B cell (primary cell): ENCODE data around the gene SIDT2. TPM values are rescaled to one million over a fixed set of nuclear protein-coding genes. Genes with fewer than 3 reads are reported as not detected.

Experiments
- ATAC-seq: fragments of 200-7000 bp; cut with Tn5 transposase; one replicate; pipeline ENCODE4 v1.10.0; 2021; ENCODE audit warnings: low read depth, mild to moderate bottlenecking, moderate number of reproducible peaks, moderate library complexity
- CTCF ChIA-PET: fragments of 350-600 bp; sonication (Branson Sonifier 250); formaldehyde crosslinking; loops from one replicate; lab custom pipeline; 2021; ENCODE audit warnings: antibody characterized with exemption, inconsistent platforms; lab: Charles Lee
- POLR2A ChIA-PET: fragments of 350-600 bp; sonication (Branson Sonifier 250); formaldehyde crosslinking; loops from one replicate; lab custom pipeline; 2021; ENCODE audit warnings: antibody characterized with exemption; lab: Charles Lee
- DNase-seq: peaks from one replicate; pipeline ENCODE4 v3.0.0; 2013
- H2AFZ ChIP-seq: 2 replicates; pipeline ENCODE4 v1.6.1; 2012; ENCODE audit warnings: mild to moderate bottlenecking, low read depth, low read length; ENCODE audit not compliant: insufficient read depth, poor library complexity, severe bottlenecking
- H3K27ac ChIP-seq, 2 donors: 1 replicate in 1 of 2; 2 replicates in 1 of 2; pipeline ENCODE4 v1.5.1; 2012 to 2013; ENCODE audit warnings: low read length in 2 of 2, mild to moderate bottlenecking in 2 of 2, moderate library complexity in 1 of 2
- H3K27me3 ChIP-seq, 4 experiments: fragments of 200-600 bp in 1 of 4; sonication (generic) in 1 of 4; replicated peaks in 1 of 4; 1 replicate in 2 of 4; 2 replicates in 2 of 4; pipeline versions ENCODE4 v1.6.1 to v1.7.0; 2013 to 2016; ENCODE audit warnings: low read length in 3 of 4, mild to moderate bottlenecking in 2 of 4, mixed read lengths in 1 of 4, moderate library complexity in 1 of 4; ENCODE audit not compliant: insufficient read depth in 4 of 4, control insufficient read depth in 3 of 4; ENCODE audit errors: control extremely low read depth in 1 of 4
- H3K36me3 ChIP-seq, 2 experiments: replicated peaks in 1 of 2; 1 replicate in 1 of 2; 2 replicates in 1 of 2; pipeline versions ENCODE4 v1.6.1 to v1.7.1; 2013; ENCODE audit warnings: low read length in 1 of 2; ENCODE audit not compliant: insufficient read depth in 2 of 2, control insufficient read depth in 1 of 2; ENCODE audit errors: control extremely low read depth in 1 of 2, extremely low read depth in 1 of 2
- H3K4me1 ChIP-seq, 2 donors: fragments of 200-600 bp in 1 of 2; sonication (generic) in 1 of 2; 1 replicate in 1 of 2; 2 replicates in 1 of 2; pipeline versions ENCODE4 v1.5.1 to v1.6.1; 2013 to 2017; ENCODE audit warnings: low read length in 2 of 2; ENCODE audit not compliant: control insufficient read depth in 2 of 2, insufficient read depth in 2 of 2
- H3K4me2 ChIP-seq: replicated peaks from 2 replicates; pipeline ENCODE3; 2012; ENCODE audit warnings: mild to moderate bottlenecking, low read depth, low read length; ENCODE audit not compliant: poor library complexity, severe bottlenecking
- H3K4me3 ChIP-seq, 5 experiments: fragments of 200-600 bp in 1 of 5; sonication (generic) in 1 of 5; 1 replicate in 3 of 5; 2 replicates in 2 of 5; pipeline versions ENCODE4 v1.5.1 to v1.7.0; 2011 to 2016; ENCODE audit warnings: low read length in 4 of 5, mild to moderate bottlenecking in 4 of 5, low read depth in 2 of 5, control low read depth in 1 of 5, moderate library complexity in 1 of 5; ENCODE audit not compliant: insufficient read depth in 1 of 5; ENCODE audit errors: control extremely low read depth in 1 of 5, extremely low read depth in 1 of 5
- H3K79me2 ChIP-seq: fragments of 200-600 bp; sonication (generic); one replicate; pipeline ENCODE4 v1.6.0; 2016; ENCODE audit warnings: low read length; ENCODE audit not compliant: control insufficient read depth, insufficient read depth
- H3K9ac ChIP-seq: fragments of 200-600 bp; sonication (generic); 2 replicates; pipeline ENCODE4 v1.6.1; 2017; ENCODE audit warnings: mild to moderate bottlenecking, low read length, moderate library complexity
- H3K9me3 ChIP-seq, 3 donors: one replicate each; pipeline versions ENCODE4 v1.6.1 to v1.7.1; 2013; ENCODE audit warnings: low read length in 2 of 3; ENCODE audit not compliant: control insufficient read depth in 2 of 3, insufficient read depth in 1 of 3; ENCODE audit errors: control extremely low read depth in 1 of 3
- H4K20me1 ChIP-seq: 2 replicates; pipeline ENCODE4 v1.6.0; 2012; ENCODE audit warnings: mild to moderate bottlenecking, low read length; ENCODE audit not compliant: insufficient read depth, control insufficient read depth, poor library complexity, severe bottlenecking
- H3K27ac Mint-ChIP-seq: one replicate; pipeline ENCODE4 v1.8.0; 2021; ENCODE audit warnings: mixed read lengths
- H3K27me3 Mint-ChIP-seq: one replicate; pipeline ENCODE4 v1.8.0; 2021; ENCODE audit warnings: mixed read lengths
- H3K4me1 Mint-ChIP-seq: one replicate; pipeline ENCODE4 v1.8.0; 2021; ENCODE audit warnings: mixed read lengths
- H3K4me3 Mint-ChIP-seq: one replicate; pipeline ENCODE4 v1.8.0; 2021; ENCODE audit warnings: mixed read lengths
- H3K9me3 Mint-ChIP-seq: one replicate; pipeline ENCODE4 v1.8.0; 2022; ENCODE audit warnings: mixed read lengths; ENCODE audit not compliant: insufficient read depth
- EZH2 ChIP-seq: IDR thresholded peaks from 2 replicates; pipeline ENCODE4 v1.6.1; 2012; ENCODE audit warnings: borderline replicate concordance, low read depth, mild to moderate bottlenecking, moderate library complexity, low read length; ENCODE audit not compliant: insufficient read depth, poor library complexity, severe bottlenecking
- WGBS: methylation state at CpG from one replicate; pipeline ENCODE4 v1.1.5; 2013; ENCODE audit warnings: missing lambda C conversion rate; ENCODE audit not compliant: insufficient coverage; 5-methylcytosine and 5-hydroxymethylcytosine counted together
- intact Hi-C: fragments of 100-400 bp; cut with micrococcal nuclease; formaldehyde crosslinking; loops from one replicate; pipeline ENCODE4 v1.10.0; 2022
- polyA plus RNA-seq: library from polyadenylated mRNA; depleted of rRNA; stranded (reverse); fragments of >200 nt; gene quantifications from 2 replicates; pipeline ENCODE4 v1.2.3, GENCODE V29; 2012
- total RNA-seq, 2 donors: library from RNA; stranded (reverse); fragments of 120-200 nt in 1 of 2; gene quantifications; 1 replicate in 1 of 2; 2 replicates in 1 of 2; pipeline versions ENCODE4 v1.2.3 to v1.2.4, GENCODE V29; 2013 to 2022
- TF ChIP-seq, protein P1 (sequence below): fragments of 200-600 bp; IDR thresholded peaks from one replicate; pipeline ENCODE4 v1.8.0; 2022; ENCODE audit warnings: antibody characterized with exemption, mild to moderate bottlenecking

SIDT2 gene
- total and polyA plus RNA-seq, 2 donors (not counting 1 experiment from before 2014, with no cell fraction given), result 78.9 to 241 TPM

DNA sequence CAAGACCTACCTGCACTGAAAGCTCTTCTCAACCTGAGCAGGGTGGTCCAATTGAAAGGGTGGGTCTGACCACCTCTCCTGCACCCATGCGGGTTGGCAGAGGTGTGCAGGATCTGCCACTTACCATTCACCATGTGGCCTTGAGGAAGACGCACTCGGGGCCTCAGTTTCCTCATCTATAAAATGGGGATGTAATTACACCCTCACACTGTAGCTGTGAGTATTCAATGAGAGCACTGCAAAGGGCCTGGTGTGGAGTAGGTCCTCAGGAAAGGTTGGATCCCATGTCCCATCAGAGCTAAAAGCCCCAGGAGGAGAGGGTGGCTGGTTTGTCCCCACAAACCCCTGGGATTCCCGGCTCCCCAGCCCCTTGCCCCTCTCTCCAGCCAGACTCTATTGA lies 20.1 kb downstream of the SIDT2 start:
- no peak for DNase-seq
- Mint-ChIP-seq H3K27me3 (no peaks in the 10 kb centered on the region), H3K27ac (no peak overlapping the region), H3K4me1 (peaks cover 33% of the 10 kb centered on the region), H3K9me3 (no peaks in the 10 kb centered on the region), H3K4me3 (no peak overlapping the region)
- Histone ChIP-seq H3K4me3 (no peak overlapping the region), H3K4me1 (peaks cover 15 to 36% of the 10 kb centered on the region in 2 donors), H4K20me1 (peaks cover 11% of the 10 kb centered on the region), H3K9me3 (no peaks in the 10 kb centered on the region), H3K36me3 (peaks cover 0 to 65% of the 10 kb centered on the region in 2 experiments), H3K27me3 (no peaks in the 10 kb centered on the region), H2AFZ (no peak overlapping the region), H3K9ac (no peak overlapping the region), H3K27ac (no peak overlapping the region), H3K79me2 (no peaks in the 10 kb centered on the region), H3K4me2 (peak overlapping the region; percentile 19)
- intact Hi-C loops, result no loop called here
- CTCF ChIA-PET, result interaction anchor here (3.6 kb wide), 1 partner anchor 17 kb away, joined by 26 read pairs; no protein-coding TSS in a partner anchor
- TF ChIP-seq, protein P1, sequence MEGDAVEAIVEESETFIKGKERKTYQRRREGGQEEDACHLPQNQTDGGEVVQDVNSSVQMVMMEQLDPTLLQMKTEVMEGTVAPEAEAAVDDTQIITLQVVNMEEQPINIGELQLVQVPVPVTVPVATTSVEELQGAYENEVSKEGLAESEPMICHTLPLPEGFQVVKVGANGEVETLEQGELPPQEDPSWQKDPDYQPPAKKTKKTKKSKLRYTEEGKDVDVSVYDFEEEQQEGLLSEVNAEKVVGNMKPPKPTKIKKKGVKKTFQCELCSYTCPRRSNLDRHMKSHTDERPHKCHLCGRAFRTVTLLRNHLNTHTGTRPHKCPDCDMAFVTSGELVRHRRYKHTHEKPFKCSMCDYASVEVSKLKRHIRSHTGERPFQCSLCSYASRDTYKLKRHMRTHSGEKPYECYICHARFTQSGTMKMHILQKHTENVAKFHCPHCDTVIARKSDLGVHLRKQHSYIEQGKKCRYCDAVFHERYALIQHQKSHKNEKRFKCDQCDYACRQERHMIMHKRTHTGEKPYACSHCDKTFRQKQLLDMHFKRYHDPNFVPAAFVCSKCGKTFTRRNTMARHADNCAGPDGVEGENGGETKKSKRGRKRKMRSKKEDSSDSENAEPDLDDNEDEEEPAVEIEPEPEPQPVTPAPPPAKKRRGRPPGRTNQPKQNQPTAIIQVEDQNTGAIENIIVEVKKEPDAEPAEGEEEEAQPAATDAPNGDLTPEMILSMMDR, result no peak
- TF ChIP-seq EZH2, result no peak
- 33% methylated on average over 1 of the region's 4 CpGs for WGBS
- no peak for ATAC-seq
- POLR2A ChIA-PET, result no interaction called here

DNA sequence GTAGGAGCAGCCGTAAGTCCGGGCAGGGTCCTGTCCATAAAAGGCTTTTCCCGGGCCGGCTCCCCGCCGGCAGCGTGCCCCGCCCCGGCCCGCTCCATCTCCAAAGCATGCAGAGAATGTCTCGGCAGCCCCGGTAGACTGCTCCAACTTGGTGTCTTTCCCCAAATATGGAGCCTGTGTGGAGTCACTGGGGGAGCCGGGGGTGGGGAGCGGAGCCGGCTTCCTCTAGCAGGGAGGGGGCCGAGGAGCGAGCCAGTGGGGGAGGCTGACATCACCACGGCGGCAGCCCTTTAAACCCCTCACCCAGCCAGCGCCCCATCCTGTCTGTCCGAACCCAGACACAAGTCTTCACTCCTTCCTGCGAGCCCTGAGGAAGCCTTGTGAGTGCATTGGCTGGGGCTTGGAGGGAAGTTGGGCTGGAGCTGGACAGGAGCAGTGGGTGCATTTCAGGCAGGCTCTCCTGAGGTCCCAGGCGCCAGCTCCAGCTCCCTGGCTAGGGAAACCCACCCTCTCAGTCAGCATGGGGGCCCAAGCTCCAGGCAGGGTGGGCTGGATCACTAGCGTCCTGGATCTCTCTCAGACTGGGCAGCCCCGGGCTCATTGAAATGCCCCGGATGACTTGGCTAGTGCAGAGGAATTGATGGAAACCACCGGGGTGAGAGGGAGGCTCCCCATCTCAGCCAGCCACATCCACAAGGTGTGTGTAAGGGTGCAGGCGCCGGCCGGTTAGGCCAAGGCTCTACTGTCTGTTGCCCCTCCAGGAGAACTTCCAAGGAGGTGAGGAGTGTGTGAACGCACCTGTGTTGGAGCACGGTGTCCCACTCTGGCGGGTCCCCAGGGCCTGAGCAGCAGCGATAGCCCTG lies 20.7 kb downstream of the SIDT2 start, which contains the start of gene TAGLN:
TAGLN (plus strand) TSS at position 318 of the 863 bp plus-strand sequence. CDS start 3,644 bp downstream, outside the sequence.
- Histone ChIP-seq H3K4me2 (peak within 1 kb of the TSS; percentile 19), H3K9ac (no peak within 1 kb of the TSS), H3K79me2 (no peaks in the 10 kb centered on the region), H3K4me1 (peaks cover 15 to 36% of the 10 kb centered on the region in 2 donors), H3K27me3 (no peaks in the 10 kb centered on the region), H2AFZ (no peak within 1 kb of the TSS), H3K9me3 (no peaks in the 10 kb centered on the region), H3K4me3 (no peak within 1 kb of the TSS), H3K27ac (no peak within 1 kb of the TSS), H4K20me1 (peaks cover 11% of the 10 kb centered on the region), H3K36me3 (peaks cover 0 to 65% of the 10 kb centered on the region in 2 experiments)
- H3K4me1 Mint-ChIP-seq, result peaks cover 33% of the 10 kb centered on the region
- POLR2A ChIA-PET, result interaction anchor here (1.1 kb wide), 1 partner anchor 23 kb away, joined by 5 read pairs; no protein-coding TSS in a partner anchor
- no peaks in the 10 kb centered on the region for H3K9me3 Mint-ChIP-seq
- peak within 1 kb of the TSS; percentile 75 for H3K27ac Mint-ChIP-seq
- TF ChIP-seq EZH2, result no peak
- TF ChIP-seq, protein P1, result no peak
- CTCF ChIA-PET, result no interaction called here
- H3K4me3 Mint-ChIP-seq, result no peak within 1 kb of the TSS
- no peak for ATAC-seq
- DNase-seq, result no peak
- intact Hi-C loops, result no loop called here
- WGBS, result 70% methylated on average over 30 of the region's 34 CpGs
- H3K27me3 Mint-ChIP-seq, result no peaks in the 10 kb centered on the region
